ENCODE measurements around the gene ZNF503.
A peak's percentile ranks its signal among the peaks of the same experiment; 100 is the strongest.

Gene ZNF503, protein sequence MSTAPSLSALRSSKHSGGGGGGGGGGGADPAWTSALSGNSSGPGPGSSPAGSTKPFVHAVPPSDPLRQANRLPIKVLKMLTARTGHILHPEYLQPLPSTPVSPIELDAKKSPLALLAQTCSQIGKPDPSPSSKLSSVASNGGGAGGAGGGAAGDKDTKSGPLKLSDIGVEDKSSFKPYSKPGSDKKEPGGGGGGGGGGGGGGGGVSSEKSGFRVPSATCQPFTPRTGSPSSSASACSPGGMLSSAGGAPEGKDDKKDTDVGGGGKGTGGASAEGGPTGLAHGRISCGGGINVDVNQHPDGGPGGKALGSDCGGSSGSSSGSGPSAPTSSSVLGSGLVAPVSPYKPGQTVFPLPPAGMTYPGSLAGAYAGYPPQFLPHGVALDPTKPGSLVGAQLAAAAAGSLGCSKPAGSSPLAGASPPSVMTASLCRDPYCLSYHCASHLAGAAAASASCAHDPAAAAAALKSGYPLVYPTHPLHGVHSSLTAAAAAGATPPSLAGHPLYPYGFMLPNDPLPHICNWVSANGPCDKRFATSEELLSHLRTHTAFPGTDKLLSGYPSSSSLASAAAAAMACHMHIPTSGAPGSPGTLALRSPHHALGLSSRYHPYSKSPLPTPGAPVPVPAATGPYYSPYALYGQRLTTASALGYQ

DNA sequence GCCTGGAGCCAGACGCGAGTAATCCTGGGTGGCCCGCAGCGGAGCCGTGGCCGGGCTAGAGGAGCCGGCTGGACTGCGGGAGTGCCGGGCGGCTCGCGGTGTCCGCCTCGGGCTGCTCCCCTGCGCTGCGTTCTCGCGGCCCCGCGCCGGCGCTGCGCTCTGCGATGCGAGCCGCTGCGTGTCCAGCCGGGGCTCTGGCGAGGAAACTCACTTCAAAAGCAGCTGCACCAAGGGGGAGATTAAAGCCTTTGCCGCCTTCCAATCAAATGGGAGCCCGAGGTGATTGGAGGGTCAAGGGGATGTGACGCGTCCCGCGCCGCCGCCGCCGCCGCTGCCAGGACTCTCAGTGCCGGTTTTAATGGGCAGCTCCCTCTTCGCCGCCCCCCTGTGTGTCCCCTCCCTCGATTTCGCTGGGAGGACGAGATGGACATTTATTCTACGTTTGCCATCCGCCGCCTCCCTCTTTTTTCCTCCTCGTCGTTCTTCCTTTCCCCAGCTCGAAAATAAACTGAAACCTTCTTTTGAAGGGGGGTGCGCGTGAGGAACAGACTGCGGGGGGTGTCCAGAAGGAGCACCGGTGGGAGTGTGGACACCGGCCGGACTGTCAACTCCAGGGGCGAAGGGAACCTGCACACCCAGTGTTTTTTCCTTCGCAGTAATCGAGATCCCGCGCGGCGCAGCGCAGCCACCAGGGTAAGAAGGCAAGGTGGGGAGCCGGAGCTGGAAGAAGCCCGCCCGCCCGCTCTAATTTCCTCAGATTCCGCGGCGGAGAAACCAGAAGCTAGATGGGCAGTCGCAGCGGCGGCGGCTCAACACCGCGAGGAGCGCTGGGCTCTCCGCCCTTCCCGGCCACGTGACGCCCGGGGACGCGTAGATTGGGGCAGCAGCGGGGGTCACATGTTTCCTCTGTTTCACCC, at the start of gene ZNF503:
ZNF503 (minus strand) TSS at position 196 of the 917 bp plus-strand sequence. CDS start 345 bp downstream, outside the sequence.
- DNase-seq (ENCODE audit: low spot score), result peak; percentile 4

DNA sequence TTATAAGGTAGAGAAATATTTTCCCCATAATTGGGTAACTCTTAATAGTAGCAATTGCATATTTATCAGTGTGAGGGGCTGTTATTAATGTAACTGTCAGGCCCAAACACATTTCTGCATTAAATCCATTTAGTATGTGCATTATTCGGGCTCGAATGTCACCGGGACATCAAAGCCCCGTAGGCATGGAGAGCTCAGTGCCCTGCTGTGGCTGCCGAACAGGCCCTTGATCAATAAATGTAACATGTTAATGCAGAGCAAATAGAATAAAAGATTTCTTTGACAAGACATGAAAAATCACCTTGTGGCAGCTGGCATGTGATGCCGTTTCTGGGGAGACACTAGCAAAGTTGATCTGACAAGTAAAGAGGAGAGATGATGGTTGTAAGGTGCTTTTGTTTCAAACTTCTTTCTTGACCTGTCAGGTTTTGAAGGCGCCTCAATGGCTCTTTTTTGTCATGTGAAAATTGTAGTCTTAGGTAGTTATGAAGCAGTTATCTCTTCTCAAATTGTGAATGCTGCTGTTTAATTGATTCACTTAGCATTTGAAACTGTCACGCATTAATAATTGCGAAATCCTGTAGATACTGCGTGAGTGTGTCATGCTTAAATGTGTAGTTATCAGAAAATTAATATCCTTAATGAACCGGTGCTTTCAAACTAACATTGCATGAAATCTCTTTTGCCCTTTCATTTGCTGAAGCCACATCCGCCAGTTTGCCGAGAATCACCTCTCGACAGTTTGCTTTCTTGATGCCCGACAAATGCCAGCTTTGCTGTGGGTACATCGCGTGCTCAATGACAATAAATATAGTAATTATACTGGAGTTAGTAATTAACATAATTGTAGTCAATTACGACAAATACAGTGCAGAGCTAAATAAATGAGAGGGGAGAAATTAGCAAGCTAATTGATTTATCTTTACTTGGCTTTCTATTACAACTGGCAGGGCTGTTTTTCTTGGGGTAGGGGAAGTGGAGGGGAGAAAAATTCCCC, 49.4 kb upstream of the ZNF503 start:
- DNase-seq (ENCODE audit: low spot score), result no peak

DNA sequence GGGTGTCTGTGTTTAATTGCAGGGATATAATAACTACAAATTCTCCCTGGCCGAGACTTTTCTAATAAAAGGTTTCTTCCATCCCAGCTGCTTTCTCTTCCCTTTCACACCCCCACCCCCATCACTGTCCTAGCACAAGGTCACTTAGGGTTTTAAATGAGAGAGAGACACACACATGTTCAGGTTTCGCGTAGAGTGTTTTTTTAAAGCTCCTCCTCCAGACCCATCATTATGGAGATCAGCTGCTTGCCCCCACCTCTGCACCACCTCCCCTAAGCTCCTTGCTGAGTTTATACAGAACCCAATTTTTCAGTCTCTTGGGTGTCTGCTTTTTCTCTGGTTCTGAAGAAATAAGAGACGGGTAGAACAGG, 48.5 kb upstream of the ZNF503 start:
- no peak for DNase-seq (ENCODE audit: low spot score)

DNA sequence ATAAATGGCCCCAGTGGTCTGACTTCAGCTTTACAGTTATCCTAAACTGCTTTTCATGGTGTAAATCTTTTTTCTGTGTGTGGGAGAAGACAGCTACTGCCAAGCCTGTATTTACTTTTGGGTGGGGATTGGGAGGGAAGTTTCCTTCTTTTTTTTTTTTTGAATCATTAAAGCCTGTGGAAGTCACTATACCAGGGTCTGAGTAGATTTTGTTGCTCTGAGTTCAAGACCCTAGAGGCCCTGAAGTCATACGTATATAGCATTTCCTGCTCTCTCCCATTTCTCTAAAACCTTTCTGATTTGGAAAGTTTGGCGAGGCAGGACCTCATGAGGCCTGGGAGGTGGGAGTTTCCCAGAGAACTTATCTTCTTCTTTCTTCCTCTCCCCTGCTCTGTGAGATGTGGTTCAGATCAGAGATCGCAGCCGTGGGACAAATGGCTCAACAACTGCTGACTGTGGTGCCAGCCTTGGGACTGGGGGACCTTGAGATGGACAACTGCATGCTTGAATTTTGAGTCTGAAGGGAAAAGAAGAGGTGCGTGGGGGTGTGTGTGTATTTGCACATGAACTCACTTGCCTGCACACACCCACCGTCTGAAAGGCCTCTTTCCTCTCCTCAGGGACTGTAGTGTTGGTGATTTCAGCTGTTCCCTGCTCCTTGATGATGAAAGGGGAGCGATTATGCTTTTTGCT, 48.0 kb upstream of the ZNF503 start:
- no peak for DNase-seq (ENCODE audit: low spot score)

DNA sequence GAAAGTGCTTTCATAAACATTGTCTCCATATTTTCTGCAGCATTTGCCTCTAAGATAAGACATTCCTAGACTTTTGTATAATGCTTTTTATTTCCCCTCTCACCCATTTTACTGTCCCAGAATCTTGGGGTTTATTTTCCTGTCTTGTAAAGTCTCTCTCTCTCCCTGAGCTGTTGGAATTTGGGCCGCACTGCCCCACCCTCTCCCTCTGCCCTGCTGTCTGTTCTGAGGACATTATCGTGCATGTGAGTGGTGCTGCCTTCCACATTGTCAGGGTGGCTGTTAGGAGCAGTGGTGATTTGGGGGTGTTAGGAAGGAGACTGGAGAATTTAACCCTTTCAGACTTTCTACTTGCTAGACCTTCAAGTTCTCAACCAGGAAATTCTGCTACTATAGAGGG, 46.6 kb upstream of the ZNF503 start:
- DNase-seq (ENCODE audit: low spot score), result no peak

DNA sequence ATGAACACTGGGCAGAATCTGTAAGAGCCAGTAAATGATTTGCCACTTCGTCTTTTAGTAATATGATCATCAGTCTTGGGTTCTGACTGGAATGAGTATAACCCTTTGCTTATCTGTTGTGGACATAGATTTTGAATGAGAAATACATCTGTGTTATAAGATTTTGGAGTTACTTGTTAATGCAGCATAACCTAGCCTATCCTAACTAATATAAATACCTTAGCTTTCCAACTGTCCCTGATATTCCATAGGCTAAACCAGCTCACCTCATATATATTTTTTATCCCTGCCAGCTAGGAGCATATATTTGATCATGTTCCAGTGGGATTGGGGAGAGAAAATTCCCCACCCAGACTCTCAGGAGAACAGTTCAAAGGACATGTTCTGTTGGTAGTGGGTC, 44.9 kb upstream of the ZNF503 start:
- no peak for DNase-seq (ENCODE audit: low spot score)

DNA sequence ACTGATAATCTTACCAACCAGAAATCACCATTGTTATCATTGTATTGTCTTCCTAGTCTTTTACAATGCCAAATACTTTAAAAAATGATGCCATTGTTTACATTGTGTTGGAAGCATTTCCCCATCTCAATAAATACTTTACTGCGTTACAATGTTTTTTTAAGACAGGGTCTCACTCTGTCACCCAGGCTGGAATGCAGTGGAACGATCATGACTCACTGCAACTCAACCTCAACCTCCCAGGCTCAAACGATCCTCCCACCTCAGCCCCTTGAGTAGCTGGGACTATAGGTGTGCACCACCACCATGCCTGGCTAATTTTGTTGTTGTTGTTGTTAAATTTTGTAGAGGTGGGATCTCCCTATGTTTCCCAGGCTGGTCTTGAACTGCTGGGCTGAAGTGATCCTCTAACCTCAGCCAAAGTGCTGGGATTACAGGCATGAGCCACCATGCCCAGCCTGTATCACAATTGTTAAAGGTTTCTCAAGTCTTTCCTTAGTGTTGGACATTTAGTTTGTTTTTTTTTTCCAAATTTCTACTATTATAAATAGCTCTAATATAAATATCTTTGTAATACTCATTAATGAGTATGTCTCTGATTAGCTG, 43.3 kb upstream of the ZNF503 start:
- DNase-seq (ENCODE audit: low spot score), result no peak

DNA sequence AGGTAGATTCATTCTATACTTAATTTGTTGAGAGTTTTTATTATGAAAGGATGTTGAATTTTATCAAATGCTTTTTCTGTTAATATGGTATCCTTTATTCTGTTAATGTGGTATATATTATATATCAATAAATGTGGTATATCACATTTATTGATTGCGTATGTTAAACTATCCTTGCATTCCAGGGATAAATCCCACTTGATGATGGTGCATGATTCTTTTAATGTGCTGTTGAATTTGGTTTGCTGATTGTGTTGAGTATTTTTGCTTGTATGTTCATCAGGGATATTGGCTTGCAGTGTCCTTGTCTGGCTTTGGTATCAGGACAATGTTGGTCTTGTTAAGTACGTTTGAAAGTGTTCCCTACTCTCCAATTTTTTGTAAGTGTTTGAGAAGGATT, 41.8 kb upstream of the ZNF503 start:
- no peak for DNase-seq (ENCODE audit: low spot score)

DNA sequence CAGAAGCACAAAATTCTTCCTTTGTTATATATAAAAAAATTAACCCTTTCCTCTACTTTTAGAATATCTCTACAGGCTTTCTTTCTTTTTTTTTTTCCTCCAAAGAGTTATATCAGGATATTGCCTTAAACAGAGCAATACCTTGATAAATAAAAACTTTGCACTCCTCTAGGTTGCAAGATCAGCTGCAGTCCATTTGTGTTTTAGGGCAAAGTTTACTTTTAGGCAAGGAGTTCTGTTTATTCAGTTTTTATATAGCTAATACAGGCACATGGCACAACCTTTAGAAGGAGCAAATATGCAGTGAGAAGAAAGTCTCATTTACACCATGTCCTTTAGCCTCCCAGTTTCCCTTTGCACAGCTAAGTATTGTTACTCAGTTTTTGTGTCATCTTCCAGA, 40.1 kb upstream of the ZNF503 start:
- no peak for DNase-seq (ENCODE audit: low spot score)

DNA sequence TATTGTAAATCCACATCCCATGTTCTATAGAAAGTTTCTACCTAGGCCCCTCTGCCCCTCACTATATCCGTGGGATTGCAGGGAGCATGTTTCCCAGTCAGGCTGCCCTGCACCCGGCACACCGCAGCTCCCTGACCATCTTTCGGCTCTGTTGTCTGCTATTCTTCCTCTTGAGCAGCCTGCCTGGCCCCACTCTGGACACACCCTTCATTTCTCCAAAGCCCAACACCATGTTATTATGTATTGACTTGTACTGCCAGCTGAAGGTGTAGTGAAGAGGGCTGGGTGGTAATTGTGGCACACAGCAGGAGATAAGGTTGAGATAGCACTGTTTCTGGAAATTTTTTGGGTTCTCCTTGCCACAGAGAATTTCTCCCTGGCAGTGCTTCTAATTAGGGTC, 39.6 kb upstream of the ZNF503 start:
- no peak for DNase-seq (ENCODE audit: low spot score)

DNA sequence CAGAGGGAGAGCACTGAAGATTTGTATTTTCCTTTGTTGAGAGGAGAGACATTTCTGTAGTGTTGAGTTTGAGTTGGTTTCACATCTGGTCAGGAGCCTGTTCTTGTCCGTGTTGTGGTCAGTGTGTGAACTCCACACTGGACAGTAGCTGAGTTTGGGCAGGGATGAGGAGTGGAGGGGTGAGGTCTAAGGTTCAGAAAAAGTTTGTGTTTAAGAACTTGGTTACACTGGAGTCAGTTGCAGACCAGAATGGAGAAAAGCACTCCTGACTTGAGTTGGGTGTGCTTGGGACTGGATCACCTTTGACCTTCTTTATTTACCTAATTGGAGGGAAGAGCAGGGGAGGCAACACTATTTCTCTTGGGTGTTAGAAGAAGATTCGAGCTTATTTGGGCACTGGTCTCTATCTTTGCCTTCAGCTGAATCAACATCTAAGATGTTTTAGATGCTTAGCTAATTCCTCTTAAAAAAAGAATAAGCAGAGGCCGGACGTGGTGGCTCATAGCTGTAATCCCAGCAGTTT, 38.8 kb upstream of the ZNF503 start:
- no peak for DNase-seq (ENCODE audit: low spot score)

DNA sequence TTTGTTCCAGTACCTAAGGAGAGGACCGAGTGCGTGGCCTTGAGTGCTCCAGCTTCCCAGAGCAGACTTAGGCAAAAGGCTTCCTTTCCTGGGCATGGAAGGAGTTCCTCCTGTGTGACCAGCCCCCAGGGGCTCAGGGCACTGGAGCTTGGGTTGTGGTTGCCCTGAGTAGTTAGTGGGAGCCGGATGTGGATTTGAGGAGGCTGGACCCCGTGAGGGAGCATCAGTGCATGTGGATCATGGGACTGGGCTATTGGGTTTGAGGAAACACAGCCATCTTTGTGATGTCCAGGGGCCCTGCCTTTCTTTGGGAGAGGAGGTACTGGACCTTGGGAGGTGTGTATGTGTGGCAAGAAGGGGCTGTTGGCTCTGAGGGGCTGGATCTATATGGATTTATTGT, 38.2 kb upstream of the ZNF503 start:
- no peak for DNase-seq (ENCODE audit: low spot score)

DNA sequence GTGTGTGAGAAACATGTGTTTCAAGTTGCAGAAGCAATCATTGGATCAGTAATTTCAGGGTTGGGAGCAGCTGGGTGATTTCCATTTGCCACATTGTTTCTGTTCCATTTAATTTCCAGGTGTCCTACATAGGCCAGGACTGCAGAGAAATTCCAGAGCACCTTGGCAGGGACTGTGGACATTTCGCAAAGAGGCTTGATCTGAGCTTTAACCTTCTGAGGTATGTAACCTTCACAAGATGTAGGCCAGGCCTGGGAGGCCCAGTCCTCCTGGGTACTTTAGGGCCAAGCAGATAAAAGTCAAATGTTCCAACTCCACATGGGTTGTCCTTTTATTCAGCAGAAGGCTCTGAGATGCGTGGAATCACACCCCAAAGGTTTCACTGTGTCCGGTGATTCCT, 36.7 kb upstream of the ZNF503 start:
- DNase-seq (ENCODE audit: low spot score), result no peak

DNA sequence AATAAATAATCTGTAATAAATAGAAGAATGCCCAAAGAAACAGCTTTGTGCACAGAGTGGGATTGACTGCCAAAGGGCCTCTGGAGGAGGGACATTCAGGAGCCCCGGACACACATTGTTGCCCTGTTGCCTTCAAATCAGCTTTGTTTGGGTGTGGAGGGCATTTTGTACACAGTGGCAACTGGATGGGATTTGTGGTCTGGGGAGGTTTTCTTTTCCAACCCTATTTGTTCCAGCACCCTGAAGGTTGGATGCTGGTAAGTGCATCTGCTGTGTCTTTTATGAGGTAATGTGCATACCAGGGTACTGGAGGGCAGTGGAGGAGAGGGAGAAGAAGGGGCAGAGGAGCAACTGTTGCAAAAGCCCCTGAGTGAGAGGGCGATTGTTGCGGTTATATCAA, 36.1 kb upstream of the ZNF503 start:
- DNase-seq (ENCODE audit: low spot score), result no peak

DNA sequence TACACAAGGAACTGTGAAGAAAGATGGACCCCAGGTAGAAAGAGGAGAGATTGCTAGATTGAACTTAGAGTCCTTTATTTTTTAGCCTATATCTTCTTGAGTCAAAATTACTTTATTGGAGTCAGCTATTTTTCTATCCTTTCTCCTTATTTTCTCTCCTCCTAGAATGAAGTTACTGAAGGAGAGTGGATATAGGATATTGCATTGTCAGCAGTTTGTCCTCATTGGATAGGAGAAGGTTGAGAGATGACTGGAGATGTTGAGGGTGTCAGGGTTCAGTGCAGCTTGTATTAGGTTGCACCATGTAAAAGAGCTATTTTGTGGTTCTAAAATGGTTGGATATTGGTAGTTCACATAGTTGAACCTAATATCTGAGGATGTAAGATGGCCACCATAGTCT, 35.3 kb upstream of the ZNF503 start:
- no peak for DNase-seq (ENCODE audit: low spot score)

DNA sequence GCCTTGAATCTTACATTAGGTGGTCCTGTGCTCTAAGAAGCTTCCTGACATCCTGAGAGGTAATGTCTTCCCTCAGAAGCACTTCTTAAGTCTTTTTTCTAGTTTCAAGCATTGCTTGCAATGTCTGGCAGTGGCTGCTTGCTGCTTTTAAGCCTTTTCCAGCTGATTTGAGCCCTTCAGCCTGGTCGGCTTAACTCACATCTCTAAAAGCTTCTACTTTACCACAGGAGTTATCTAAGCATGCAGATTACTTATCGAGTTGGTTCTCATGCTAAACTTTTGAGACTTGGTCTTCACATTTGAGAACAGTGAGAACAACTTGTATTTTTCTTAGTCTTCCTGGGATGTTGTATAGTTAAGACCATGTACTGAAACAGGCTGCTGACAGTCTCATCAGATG, 33.7 kb upstream of the ZNF503 start:
- no peak for DNase-seq (ENCODE audit: low spot score)

DNA sequence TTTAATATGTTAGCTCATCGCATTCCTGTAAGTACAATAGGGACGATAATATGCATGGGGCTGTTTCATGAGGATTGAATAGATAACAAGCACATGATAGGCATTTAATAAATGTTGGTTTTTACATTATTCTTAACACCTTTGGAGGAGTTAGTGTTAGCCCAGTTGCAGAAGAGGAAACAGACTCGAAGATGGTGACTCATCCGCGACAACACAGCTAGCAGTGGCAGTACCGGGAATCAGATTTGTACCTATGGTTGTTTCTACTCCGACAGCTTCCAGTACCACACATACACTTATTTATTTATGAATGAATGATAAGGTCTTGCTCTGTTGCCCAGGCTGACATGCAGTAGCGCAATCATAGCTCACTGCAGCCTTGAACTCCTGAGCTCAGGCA, 32.7 kb upstream of the ZNF503 start:
- no peak for DNase-seq (ENCODE audit: low spot score)

DNA sequence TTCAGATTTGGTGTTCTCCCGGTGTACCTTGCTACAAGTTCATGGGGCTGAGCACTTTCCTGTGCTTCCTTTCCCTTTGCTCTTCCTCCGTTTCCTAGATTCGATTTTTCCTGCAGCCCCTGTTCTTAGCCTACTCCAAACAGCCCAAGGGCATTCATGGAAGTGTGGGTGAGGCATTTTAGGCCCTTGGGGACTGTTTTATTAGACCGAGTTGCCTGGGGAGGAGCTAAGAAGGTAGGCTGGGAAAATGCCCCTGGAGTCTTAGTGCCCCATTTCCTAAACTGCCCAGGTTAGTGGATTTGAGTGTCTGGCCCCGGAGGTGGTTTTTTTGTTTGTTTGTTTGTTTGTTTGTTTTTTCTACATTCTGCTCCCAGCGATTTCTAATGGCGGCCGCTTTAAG, 31.7 kb upstream of the ZNF503 start:
- DNase-seq (ENCODE audit: low spot score), result no peak

DNA sequence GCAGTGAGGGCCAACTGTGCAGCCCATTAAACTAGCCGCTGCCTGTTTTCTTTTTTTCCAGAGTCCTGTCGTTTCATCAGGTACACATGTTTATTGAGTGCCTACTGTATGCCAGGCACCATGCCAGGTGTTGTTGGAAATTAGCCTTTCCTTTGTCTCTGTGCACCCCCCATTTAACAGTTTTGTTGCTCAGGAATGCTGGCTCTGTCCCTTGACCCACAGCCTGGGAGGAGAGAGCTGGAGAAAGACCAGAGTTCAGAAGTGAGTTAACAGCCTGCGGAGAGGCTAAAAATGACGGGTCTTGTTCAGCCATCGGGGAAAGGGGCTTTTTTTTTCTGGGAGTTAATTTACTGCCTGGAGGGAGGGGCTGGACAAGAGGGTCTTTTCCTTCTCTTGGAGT, 31.2 kb upstream of the ZNF503 start:
- no peak for DNase-seq (ENCODE audit: low spot score)

DNA sequence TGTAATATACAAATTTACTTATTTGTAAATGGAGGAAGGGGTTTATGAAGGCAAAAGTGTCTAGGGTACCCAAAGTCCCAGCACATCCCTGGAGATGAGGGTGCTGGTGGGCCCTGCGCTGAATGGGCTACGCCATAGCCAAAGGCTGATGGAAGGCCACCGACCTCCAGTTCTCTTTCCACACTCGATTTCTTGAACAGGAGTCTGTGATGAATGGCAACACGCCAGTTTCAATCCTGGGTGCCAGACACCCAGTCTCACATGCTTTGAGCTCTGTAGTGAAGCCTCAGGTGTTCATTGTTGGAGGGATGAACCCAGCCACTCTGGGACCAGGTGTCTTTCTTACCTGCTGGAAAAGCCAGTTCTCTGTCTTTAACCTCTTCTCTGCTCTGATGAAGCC, 30.6 kb upstream of the ZNF503 start:
- no peak for DNase-seq (ENCODE audit: low spot score)

Data from CD4-positive, alpha-beta T cell treated with Interleukin-15 for 4 hours (primary cell).